NT2/D1 (cell line): ENCODE results near the gene MTERF2.

Source experiments
- SUZ12 ChIP-seq: IDR thresholded peaks from 2 replicates; pipeline ENCODE4 v1.6.1; 2011; ENCODE audit not compliant: insufficient read length, insufficient read depth; ENCODE audit errors: extremely low read depth
- YY1 ChIP-seq: IDR thresholded peaks from 2 replicates; pipeline ENCODE4 v1.6.1; 2011; ENCODE audit not compliant: insufficient read length, insufficient read depth
- ZNF274 ChIP-seq: IDR thresholded peaks from 2 replicates; pipeline ENCODE4 v1.6.1; 2011; ENCODE audit warnings: mild to moderate bottlenecking, low read depth, low read length

DNA sequence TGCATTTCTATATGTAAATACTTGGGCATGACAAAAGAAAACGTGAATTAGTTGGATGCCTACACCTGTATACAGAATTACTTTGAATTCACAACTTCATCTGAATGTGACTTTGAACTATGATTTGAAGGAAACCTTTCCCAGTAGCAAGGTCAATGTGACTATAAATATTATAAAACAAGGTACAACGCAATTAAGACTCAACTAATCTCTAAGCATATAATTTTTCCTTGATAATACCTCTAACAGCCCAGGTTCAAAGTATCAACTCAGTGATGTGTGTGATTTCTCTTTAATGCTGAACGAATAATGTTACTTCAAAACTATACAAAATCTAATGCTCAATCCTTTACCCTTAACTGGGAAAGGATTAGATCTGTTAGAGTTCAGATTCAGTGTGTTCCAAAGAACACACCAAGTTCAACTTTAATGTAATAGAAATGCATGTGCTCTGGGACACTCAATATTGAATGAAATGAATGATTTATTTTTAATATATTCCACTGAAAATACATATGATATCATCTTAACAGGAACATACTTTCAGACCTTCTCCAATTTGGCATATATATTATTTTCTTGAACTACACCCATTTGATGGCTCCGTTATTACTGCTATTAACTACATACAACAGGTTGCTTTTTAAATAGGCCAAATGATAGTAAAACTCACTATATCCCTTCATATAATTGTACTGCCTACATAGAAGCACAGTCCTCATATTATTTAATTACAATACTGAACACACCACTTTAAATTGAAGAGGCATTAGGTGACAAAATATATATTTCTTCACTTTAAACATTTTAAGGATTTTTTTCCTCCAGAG lies 40.1 kb upstream of the MTERF2 start:
- TF ChIP-seq SUZ12 (no peak), ZNF274 (no peak), YY1 (no peak)
